K562 (cell line): ENCODE measurements around the gene ZSCAN12. TPM values are rescaled to one million over a fixed set of nuclear protein-coding genes. Genes with fewer than 3 reads are reported as not detected.
A peak's percentile ranks its signal among the peaks of the same experiment; 100 is the strongest.

Experiments
- ARHGAP35 ChIP-seq: fragments of 450-650 bp; IDR thresholded peaks from 2 replicates; pipeline ENCODE4 v1.6.1; 2018; ENCODE audit not compliant: partially characterized antibody
- BRF1 ChIP-seq: IDR thresholded peaks from 3 replicates; pipeline ENCODE4 v1.6.1; 2011; ENCODE audit warnings: borderline replicate concordance, mild to moderate bottlenecking; ENCODE audit not compliant: insufficient read length; ENCODE audit errors: extremely low read depth
- EP300 ChIP-seq: IDR thresholded peaks from 2 replicates; pipeline ENCODE4 v1.6.1; 2012; ENCODE audit warnings: low read length, improper control_type of control experiment
- FUS ChIP-seq: fragments of 200-400 bp; formaldehyde crosslinking; optimal IDR thresholded peaks from 2 replicates; pipeline ENCODE3; 2017; ENCODE audit warnings: low read depth, low read length
- HNRNPUL1 ChIP-seq: fragments of 200-400 bp; formaldehyde crosslinking; IDR thresholded peaks from 2 replicates; pipeline ENCODE4 v1.6.1; 2017; ENCODE audit warnings: low read length
- MCM2 ChIP-seq: fragments of 450-650 bp; IDR thresholded peaks from 2 replicates; pipeline ENCODE4 v1.6.1; 2017; ENCODE audit warnings: low read depth, mild to moderate bottlenecking
- MYC ChIP-seq, 2 experiments: fragments of 250-450 bp in 1 of 2; sonication (Bioruptor Pico) in 1 of 2; IDR thresholded peaks; 2 replicates each; pipeline versions ENCODE4 v1.5.1 to v1.6.1; 2012 to 2021; ENCODE audit warnings: low read depth in 2 of 2, borderline replicate concordance in 1 of 2, improper control_type of control experiment in 1 of 2, low read length in 1 of 2, mild to moderate bottlenecking in 1 of 2, moderate library complexity in 1 of 2
- NR1H2 ChIP-seq: sonication (generic); formaldehyde crosslinking; IDR thresholded peaks from 2 replicates; pipeline ENCODE4 v1.4.0; 2020; ENCODE audit warnings: mild to moderate bottlenecking, missing genetic modification reagents
- OTX1 ChIP-seq: fragments of 450-650 bp; formaldehyde crosslinking; IDR thresholded peaks from 2 replicates; pipeline ENCODE4 v1.4.0; 2022; ENCODE audit warnings: mild to moderate bottlenecking
- SMARCC2 ChIP-seq: fragments of 450-650 bp; IDR thresholded peaks from 2 replicates; pipeline ENCODE4 v1.6.1; 2017; ENCODE audit warnings: antibody characterized with exemption, moderate library complexity, mild to moderate bottlenecking, low read depth
- TEAD2 ChIP-seq: fragments of 450-650 bp; IDR thresholded peaks from 2 replicates; pipeline ENCODE4 v1.6.1; 2016; ENCODE audit warnings: missing genetic modification characterization, control low read depth, missing compliant biosample characterization
- ZNF583 ChIP-seq: fragments of 250-450 bp; sonication (Bioruptor Pico); IDR thresholded peaks from 2 replicates; pipeline ENCODE4 v1.4.0; 2020
- ZNF589 ChIP-seq: fragments of 200-800 bp; sonication (Bioruptor generic); IDR thresholded peaks from 2 replicates; pipeline ENCODE4 v1.6.1; 2016; ENCODE audit warnings: low read depth, missing genetic modification characterization, missing compliant biosample characterization
- ZNF696 ChIP-seq: fragments of 250-450 bp; sonication (Bioruptor Pico); conservative IDR thresholded peaks from 2 replicates; pipeline ENCODE4 v1.4.0; 2020; ENCODE audit warnings: mild to moderate bottlenecking, moderate library complexity
- polyA plus RNA-seq, 8 experiments: library from polyadenylated mRNA; depleted of rRNA in 4 of 8; stranded (reverse) in 5 of 8; unstranded in 3 of 8; fragments of >200 nt; fragmentation: Nextera tagmentation in 2 of 8; fragmentation: Illumina TruSeq in 1 of 8; extraction: Ambion mirVana in 2 of 8; extraction: Trizol in 1 of 8; gene quantifications; 2 replicates each; pipeline versions ENCODE4 v1.2.1 to v1.2.3, GENCODE V29; 2011 to 2014; ENCODE audit warnings: inconsistent platforms in 1 of 8, missing spikeins in 1 of 8
- total RNA-seq, 7 experiments: library from RNA; depleted of rRNA in 6 of 7; stranded (reverse); fragments of >200 nt in 6 of 7; fragmentation: Illumina TruSeq in 2 of 7; extraction: Trizol in 2 of 7; gene quantifications; 2 replicates each; pipeline versions ENCODE4 v1.2.1 to v1.2.3, GENCODE V29; 2011 to 2021; ENCODE audit warnings: low replicate concordance in 1 of 7
- TF ChIP-seq, protein P1 (sequence below), 3 experiments: fragments of 200-800 bp in 1 of 3; fragments of 250-450 bp in 1 of 3; fragments of 450-650 bp in 1 of 3; sonication (Bioruptor Pico) in 1 of 3; sonication (Bioruptor generic) in 1 of 3; formaldehyde crosslinking in 1 of 3; IDR thresholded peaks; 2 replicates each; pipeline versions ENCODE4 v1.6.1 to v1.8.0; 2016 to 2022; ENCODE audit warnings: mild to moderate bottlenecking in 2 of 3, missing genetic modification characterization in 2 of 3, missing compliant biosample characterization in 1 of 3, moderate library complexity in 1 of 3
- TF ChIP-seq, protein P2 (sequence below), 2 experiments: fragments of 450-650 bp in 1 of 2; IDR thresholded peaks; 2 replicates each; pipeline ENCODE4 v1.6.1; 2011 to 2017; ENCODE audit warnings: low read depth in 2 of 2, antibody characterized with exemption in 1 of 2, borderline replicate concordance in 1 of 2, low read length in 1 of 2, mild to moderate bottlenecking in 1 of 2, mixed read lengths in 1 of 2; ENCODE audit not compliant: control insufficient read depth in 1 of 2
- TF ChIP-seq, protein P3 (sequence below): fragments of 450-650 bp; IDR thresholded peaks from 2 replicates; pipeline ENCODE4 v1.6.1; 2016; ENCODE audit warnings: low read depth, mild to moderate bottlenecking, moderate library complexity
- TF ChIP-seq, protein P4 (sequence below): IDR thresholded peaks from 2 replicates; pipeline ENCODE4 v1.6.1; 2016; ENCODE audit warnings: missing genetic modification characterization, missing compliant biosample characterization

The ZSCAN12 gene
- total and polyA plus RNA-seq, 9 of the 15 experiments (the other 6 are each of a cell fraction or from before 2014, with no cell fraction given): 2.5 to 19.6 (median 12.5) TPM

DNA sequence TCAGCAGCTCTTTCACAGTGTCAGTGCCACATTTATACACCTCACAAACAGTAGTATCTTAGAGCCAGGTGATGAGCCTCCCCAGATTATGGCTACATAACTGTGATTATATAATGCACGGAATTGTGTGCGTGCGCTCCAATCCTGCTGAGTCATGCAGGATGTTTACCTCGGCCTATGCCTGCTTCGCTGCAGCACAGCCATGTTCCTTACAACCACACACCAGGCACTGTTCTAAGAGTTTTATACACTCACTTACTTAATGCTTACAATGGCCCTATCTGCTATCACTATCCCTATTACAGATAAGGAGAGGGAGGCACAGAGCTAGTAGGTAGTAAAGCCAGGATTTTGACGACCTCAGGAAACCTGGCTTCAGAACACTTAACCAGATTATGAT is 42.5 kb downstream of the ZSCAN12 start (continued):
- TF ChIP-seq, protein P1, sequence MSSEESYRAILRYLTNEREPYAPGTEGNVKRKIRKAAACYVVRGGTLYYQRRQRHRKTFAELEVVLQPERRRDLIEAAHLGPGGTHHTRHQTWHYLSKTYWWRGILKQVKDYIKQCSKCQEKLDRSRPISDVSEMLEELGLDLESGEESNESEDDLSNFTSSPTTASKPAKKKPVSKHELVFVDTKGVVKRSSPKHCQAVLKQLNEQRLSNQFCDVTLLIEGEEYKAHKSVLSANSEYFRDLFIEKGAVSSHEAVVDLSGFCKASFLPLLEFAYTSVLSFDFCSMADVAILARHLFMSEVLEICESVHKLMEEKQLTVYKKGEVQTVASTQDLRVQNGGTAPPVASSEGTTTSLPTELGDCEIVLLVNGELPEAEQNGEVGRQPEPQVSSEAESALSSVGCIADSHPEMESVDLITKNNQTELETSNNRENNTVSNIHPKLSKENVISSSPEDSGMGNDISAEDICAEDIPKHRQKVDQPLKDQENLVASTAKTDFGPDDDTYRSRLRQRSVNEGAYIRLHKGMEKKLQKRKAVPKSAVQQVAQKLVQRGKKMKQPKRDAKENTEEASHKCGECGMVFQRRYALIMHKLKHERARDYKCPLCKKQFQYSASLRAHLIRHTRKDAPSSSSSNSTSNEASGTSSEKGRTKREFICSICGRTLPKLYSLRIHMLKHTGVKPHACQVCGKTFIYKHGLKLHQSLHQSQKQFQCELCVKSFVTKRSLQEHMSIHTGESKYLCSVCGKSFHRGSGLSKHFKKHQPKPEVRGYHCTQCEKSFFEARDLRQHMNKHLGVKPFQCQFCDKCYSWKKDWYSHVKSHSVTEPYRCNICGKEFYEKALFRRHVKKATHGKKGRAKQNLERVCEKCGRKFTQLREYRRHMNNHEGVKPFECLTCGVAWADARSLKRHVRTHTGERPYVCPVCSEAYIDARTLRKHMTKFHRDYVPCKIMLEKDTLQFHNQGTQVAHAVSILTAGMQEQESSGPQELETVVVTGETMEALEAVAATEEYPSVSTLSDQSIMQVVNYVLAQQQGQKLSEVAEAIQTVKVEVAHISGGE (CRISPR knock-in tag; IDR thresholded peaks at IDR 0.05): no peak
- TF ChIP-seq ZNF583 (CRISPR knock-in tag): no peak
- no peak for TF ChIP-seq OTX1 (CRISPR knock-in tag)
- no peak for TF ChIP-seq ZNF589
- TF ChIP-seq MCM2: no peak
- no peak for TF ChIP-seq MYC (IDR thresholded peaks at IDR 0.05; ENCODE audit: low read depth, low read length)
- no peak for TF ChIP-seq MYC (CRISPR knock-in tag; IDR thresholded peaks at IDR 0.05; ENCODE audit: borderline replicate concordance, low read depth)
- 0 out of 2 replicates have a peak, but pooled peaks have one; percentile 50 for TF ChIP-seq NR1H2 (CRISPR knock-in tag)
- TF ChIP-seq HNRNPUL1: no peak
- TF ChIP-seq, protein P2, sequence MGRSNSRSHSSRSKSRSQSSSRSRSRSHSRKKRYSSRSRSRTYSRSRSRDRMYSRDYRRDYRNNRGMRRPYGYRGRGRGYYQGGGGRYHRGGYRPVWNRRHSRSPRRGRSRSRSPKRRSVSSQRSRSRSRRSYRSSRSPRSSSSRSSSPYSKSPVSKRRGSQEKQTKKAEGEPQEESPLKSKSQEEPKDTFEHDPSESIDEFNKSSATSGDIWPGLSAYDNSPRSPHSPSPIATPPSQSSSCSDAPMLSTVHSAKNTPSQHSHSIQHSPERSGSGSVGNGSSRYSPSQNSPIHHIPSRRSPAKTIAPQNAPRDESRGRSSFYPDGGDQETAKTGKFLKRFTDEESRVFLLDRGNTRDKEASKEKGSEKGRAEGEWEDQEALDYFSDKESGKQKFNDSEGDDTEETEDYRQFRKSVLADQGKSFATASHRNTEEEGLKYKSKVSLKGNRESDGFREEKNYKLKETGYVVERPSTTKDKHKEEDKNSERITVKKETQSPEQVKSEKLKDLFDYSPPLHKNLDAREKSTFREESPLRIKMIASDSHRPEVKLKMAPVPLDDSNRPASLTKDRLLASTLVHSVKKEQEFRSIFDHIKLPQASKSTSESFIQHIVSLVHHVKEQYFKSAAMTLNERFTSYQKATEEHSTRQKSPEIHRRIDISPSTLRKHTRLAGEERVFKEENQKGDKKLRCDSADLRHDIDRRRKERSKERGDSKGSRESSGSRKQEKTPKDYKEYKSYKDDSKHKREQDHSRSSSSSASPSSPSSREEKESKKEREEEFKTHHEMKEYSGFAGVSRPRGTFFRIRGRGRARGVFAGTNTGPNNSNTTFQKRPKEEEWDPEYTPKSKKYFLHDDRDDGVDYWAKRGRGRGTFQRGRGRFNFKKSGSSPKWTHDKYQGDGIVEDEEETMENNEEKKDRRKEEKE (IDR thresholded peaks at IDR 0.05; ENCODE audit: borderline replicate concordance in 1 of 2, control insufficient read depth in 1 of 2, low read depth in 2 of 2, low read length in 1 of 2): no peak
- TF ChIP-seq BRF1: no peak
- no peak for TF ChIP-seq SMARCC2
- TF ChIP-seq EP300: no peak; the same call in 1 of the 2 replicates
- TF ChIP-seq TEAD2 (tag): no peak
- TF ChIP-seq ZNF696 (CRISPR knock-in tag): no peak
- no peak for TF ChIP-seq ARHGAP35
- TF ChIP-seq, protein P3, sequence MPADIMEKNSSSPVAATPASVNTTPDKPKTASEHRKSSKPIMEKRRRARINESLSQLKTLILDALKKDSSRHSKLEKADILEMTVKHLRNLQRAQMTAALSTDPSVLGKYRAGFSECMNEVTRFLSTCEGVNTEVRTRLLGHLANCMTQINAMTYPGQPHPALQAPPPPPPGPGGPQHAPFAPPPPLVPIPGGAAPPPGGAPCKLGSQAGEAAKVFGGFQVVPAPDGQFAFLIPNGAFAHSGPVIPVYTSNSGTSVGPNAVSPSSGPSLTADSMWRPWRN: no peak
- TF ChIP-seq, protein P4, sequence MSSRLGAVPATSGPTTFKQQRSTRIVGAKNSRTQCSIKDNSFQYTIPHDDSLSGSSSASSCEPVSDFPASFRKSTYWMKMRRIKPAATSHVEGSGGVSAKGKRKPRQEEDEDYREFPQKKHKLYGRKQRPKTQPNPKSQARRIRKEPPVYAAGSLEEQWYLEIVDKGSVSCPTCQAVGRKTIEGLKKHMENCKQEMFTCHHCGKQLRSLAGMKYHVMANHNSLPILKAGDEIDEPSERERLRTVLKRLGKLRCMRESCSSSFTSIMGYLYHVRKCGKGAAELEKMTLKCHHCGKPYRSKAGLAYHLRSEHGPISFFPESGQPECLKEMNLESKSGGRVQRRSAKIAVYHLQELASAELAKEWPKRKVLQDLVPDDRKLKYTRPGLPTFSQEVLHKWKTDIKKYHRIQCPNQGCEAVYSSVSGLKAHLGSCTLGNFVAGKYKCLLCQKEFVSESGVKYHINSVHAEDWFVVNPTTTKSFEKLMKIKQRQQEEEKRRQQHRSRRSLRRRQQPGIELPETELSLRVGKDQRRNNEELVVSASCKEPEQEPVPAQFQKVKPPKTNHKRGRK (tag): no peak
- TF ChIP-seq FUS: no peak
